Trophoblast cell (in vitro differentiated cells and primary cell): ENCODE measurements around the gene TUBB1.

Source experiments
- DNase-seq, 2 donors: peaks; one replicate each; pipeline ENCODE4 v3.0.0-alpha.2; 2016
- H2AFZ ChIP-seq: 2 replicates; pipeline ENCODE4 v1.6.1; 2013; ENCODE audit warnings: low read length, moderate library complexity, mild to moderate bottlenecking; ENCODE audit not compliant: insufficient read depth, poor library complexity
- H2AK5ac ChIP-seq: 2 replicates; pipeline ENCODE4 v1.6.1; 2013; ENCODE audit warnings: mild to moderate bottlenecking, low read length
- H2BK120ac ChIP-seq: 2 replicates; pipeline ENCODE4 v1.6.1; 2013; ENCODE audit warnings: low read length, mild to moderate bottlenecking, moderate library complexity; ENCODE audit not compliant: insufficient read depth, poor library complexity
- H2BK12ac ChIP-seq: 2 replicates; pipeline ENCODE4 v1.6.1; 2013; ENCODE audit warnings: mild to moderate bottlenecking, low read length, moderate library complexity
- H2BK5ac ChIP-seq: 2 replicates; pipeline ENCODE4 v1.6.1; 2013; ENCODE audit warnings: low read length, low read depth, moderate library complexity, mild to moderate bottlenecking; ENCODE audit not compliant: poor library complexity
- H3K14ac ChIP-seq: 2 replicates; pipeline ENCODE4 v1.6.1; 2013; ENCODE audit warnings: mild to moderate bottlenecking, low read length
- H3K18ac ChIP-seq: 2 replicates; pipeline ENCODE4 v1.6.1; 2013; ENCODE audit warnings: mild to moderate bottlenecking, low read length
- H3K23ac ChIP-seq: 2 replicates; pipeline ENCODE4 v1.6.1; 2013; ENCODE audit warnings: low read length
- H3K27ac ChIP-seq: 2 replicates; pipeline ENCODE4 v1.5.1; 2013; ENCODE audit warnings: low read depth, mild to moderate bottlenecking, inconsistent platforms, low read length, moderate library complexity
- H3K27me3 ChIP-seq: 2 replicates; pipeline ENCODE4 v1.6.1; 2013; ENCODE audit warnings: inconsistent platforms, mild to moderate bottlenecking, low read length, moderate library complexity; ENCODE audit not compliant: insufficient read depth
- H3K36me3 ChIP-seq, 2 experiments: 1 replicate in 1 of 2; 2 replicates in 1 of 2; pipeline ENCODE4 v1.6.1; 2013; ENCODE audit warnings: low read length in 2 of 2, mild to moderate bottlenecking in 2 of 2, moderate library complexity in 1 of 2; ENCODE audit not compliant: insufficient read depth in 2 of 2, control insufficient read depth in 1 of 2
- H3K4ac ChIP-seq: 2 replicates; pipeline ENCODE4 v1.6.1; 2013; ENCODE audit warnings: low read depth, mild to moderate bottlenecking, low read length, moderate library complexity
- H3K4me1 ChIP-seq, 2 experiments: 1 replicate in 1 of 2; 2 replicates in 1 of 2; pipeline ENCODE4 v1.6.1; 2013; ENCODE audit warnings: low read length in 2 of 2, mild to moderate bottlenecking in 2 of 2, moderate library complexity in 1 of 2; ENCODE audit not compliant: insufficient read depth in 2 of 2, control insufficient read depth in 1 of 2
- H3K4me2 ChIP-seq: 2 replicates; pipeline ENCODE4 v1.6.1; 2013; ENCODE audit warnings: inconsistent platforms, mild to moderate bottlenecking, low read length, moderate library complexity
- H3K4me3 ChIP-seq: 2 replicates; pipeline ENCODE4 v1.5.1; 2013; ENCODE audit warnings: mild to moderate bottlenecking, low read depth, low read length, inconsistent platforms
- H3K79me1 ChIP-seq: one replicate; pipeline ENCODE4 v1.6.1; 2013; ENCODE audit warnings: low read length
- H3K79me2 ChIP-seq: 2 replicates; pipeline ENCODE4 v1.6.1; 2013; ENCODE audit warnings: low read length, mild to moderate bottlenecking; ENCODE audit not compliant: control insufficient read depth, insufficient read depth, poor library complexity
- H3K9ac ChIP-seq: 2 replicates; pipeline ENCODE4 v1.6.1; 2013; ENCODE audit warnings: mild to moderate bottlenecking, low read length
- H3K9me3 ChIP-seq: 2 replicates; pipeline ENCODE4 v1.6.1; 2013; ENCODE audit warnings: low read depth, mild to moderate bottlenecking, control low read depth, inconsistent platforms, low read length; ENCODE audit not compliant: insufficient read depth
- H4K12ac ChIP-seq: 2 replicates; pipeline ENCODE4 v1.6.1; 2013; ENCODE audit warnings: low read depth, mild to moderate bottlenecking, low read length, moderate library complexity
- H4K8ac ChIP-seq: 2 replicates; pipeline ENCODE4 v1.6.1; 2013; ENCODE audit warnings: low read depth, mild to moderate bottlenecking, low read length, moderate library complexity
- H4K91ac ChIP-seq: one replicate; pipeline ENCODE4 v1.6.1; 2013; ENCODE audit warnings: low read depth, mild to moderate bottlenecking, low read length, moderate library complexity
- WGBS: extraction: QIAGEN DNeasy Blood & Tissue Kit; methylation state at CpG from one replicate; pipeline ENCODE4 v1.1.7; 2013; ENCODE audit warnings: missing lambda C conversion rate; ENCODE audit not compliant: insufficient read length, insufficient coverage; ENCODE audit errors: extremely low coverage; 5-methylcytosine and 5-hydroxymethylcytosine counted together

TUBB1 gene

GRCh38 chr20:58986286-58986967 lies 32.8 kb upstream of the TUBB1 start:
- H3K9ac ChIP-seq = no peak overlapping the region
- no peak overlapping the region for H2BK5ac ChIP-seq
- H4K91ac ChIP-seq = no peak overlapping the region
- no peak overlapping the region for H3K18ac ChIP-seq
- no peak overlapping the region for H3K4me2 ChIP-seq
- peaks cover 4% of the 10 kb centered on the region for H3K79me1 ChIP-seq
- no peak overlapping the region for H4K12ac ChIP-seq
- no peak overlapping the region for H3K23ac ChIP-seq
- H3K27me3 ChIP-seq = no peaks in the 10 kb centered on the region
- H3K4ac ChIP-seq = no peak overlapping the region
- H2AK5ac ChIP-seq = no peak overlapping the region
- H3K79me2 ChIP-seq = peaks cover 4% of the 10 kb centered on the region
- DNase-seq = no peak
- H3K27ac ChIP-seq = no peak overlapping the region
- H3K14ac ChIP-seq = no peak overlapping the region
- H4K8ac ChIP-seq = no peak overlapping the region
- peaks cover 6 to 13% of the 10 kb centered on the region in 2 experiments for H3K4me1 ChIP-seq
- H2AFZ ChIP-seq = no peak overlapping the region
- WGBS = no CpG with 5 or more reads among the region's 9 CpGs
- H3K4me3 ChIP-seq = no peak overlapping the region
- H3K36me3 ChIP-seq = peaks cover 30 to 34% of the 10 kb centered on the region in 2 experiments
- no peak overlapping the region for H2BK120ac ChIP-seq
- H2BK12ac ChIP-seq = no peak overlapping the region
- no peaks in the 10 kb centered on the region for H3K9me3 ChIP-seq

DNA sequence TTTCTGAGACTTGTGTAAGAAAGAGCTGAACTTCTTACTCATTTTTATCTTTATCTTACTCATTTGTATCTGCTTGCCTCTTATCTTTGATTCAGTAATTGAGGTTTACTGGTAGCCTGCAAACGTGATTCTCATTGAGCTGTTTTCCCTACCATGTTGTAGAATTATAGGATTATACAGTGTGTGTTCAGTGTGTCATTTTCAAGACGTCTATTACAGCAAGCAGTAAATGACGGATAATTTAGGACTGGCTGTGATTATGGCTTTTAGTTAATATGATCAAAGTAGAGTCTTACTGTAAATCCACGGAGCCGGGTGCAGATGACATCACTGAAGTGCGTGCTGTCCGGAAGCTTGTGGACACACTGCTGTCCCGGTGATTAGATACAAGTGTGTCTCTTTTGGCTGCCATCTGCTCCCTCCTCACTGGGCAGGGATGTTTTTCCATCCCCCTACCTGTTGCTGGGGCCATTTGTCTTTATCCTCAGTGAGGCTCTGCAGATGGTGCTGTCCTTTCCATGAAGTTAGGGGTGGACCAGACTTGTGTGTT lies 32.2 kb upstream of the TUBB1 start:
- H2AK5ac ChIP-seq = no peak overlapping the region
- DNase-seq = no peak
- H3K79me2 ChIP-seq = peaks cover 2% of the 10 kb centered on the region
- H2AFZ ChIP-seq = no peak overlapping the region
- no peak overlapping the region for H3K4me3 ChIP-seq
- no peaks in the 10 kb centered on the region for H3K27me3 ChIP-seq
- H4K91ac ChIP-seq = no peak overlapping the region
- no peak overlapping the region for H3K4me2 ChIP-seq
- no peak overlapping the region for H2BK120ac ChIP-seq
- no peak overlapping the region for H4K12ac ChIP-seq
- H3K14ac ChIP-seq = no peak overlapping the region
- H3K4ac ChIP-seq = no peak overlapping the region
- no peak overlapping the region for H3K23ac ChIP-seq
- H3K18ac ChIP-seq = no peak overlapping the region
- no peaks in the 10 kb centered on the region for H3K79me1 ChIP-seq
- no CpG with 5 or more reads among the region's 8 CpGs for WGBS
- H3K36me3 ChIP-seq = peaks cover 32 to 38% of the 10 kb centered on the region in 2 experiments
- H3K27ac ChIP-seq = no peak overlapping the region
- H3K9me3 ChIP-seq = no peaks in the 10 kb centered on the region
- no peak overlapping the region for H3K9ac ChIP-seq
- H2BK5ac ChIP-seq = no peak overlapping the region
- peaks cover 6 to 11% of the 10 kb centered on the region in 2 experiments for H3K4me1 ChIP-seq
- H2BK12ac ChIP-seq = no peak overlapping the region
- no peak overlapping the region for H4K8ac ChIP-seq

DNA sequence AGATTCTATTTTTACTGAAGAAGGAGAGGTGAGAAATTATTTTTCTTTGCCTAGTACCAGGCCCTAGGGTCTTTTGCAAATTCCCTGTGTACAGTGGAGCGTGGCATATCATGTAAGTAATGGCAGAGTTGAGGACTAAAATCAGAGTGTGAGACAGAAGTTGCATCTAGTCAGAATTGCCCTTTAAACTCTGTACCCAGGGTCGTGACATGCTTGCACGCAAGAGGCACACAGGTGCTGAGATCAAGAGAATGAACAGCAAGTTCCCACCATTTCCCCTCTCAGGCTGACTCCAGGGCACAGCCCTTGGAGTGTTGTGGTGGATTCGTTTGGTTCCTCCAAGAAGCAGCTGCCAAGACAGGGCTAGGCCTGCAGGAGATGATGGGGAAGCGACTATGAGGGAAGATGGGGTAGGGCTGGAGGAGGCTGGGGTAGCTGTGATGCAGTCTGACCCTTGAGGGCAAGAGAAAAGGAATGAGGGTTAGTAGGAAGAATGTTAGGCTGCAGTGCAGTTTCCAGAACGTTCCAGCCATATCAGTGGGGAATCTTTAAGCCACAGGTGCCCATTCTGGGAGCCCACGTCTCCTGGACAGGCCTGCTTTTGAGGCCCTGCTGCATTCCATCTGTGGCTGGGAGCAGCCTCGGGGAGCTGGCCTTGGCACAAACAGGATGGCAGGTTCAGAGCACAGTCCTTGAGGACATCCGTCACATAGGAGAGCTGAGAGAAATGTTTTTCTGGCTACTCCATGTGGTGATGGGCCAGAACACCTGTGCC lies 31.3 kb upstream of the TUBB1 start:
- Histone ChIP-seq H2BK120ac (no peak overlapping the region), H4K12ac (no peak overlapping the region), H4K91ac (no peak overlapping the region), H3K27ac (no peak overlapping the region), H2AK5ac (no peak overlapping the region), H4K8ac (no peak overlapping the region), H3K4ac (no peak overlapping the region), H3K23ac (no peak overlapping the region), H3K14ac (no peak overlapping the region), H3K27me3 (no peaks in the 10 kb centered on the region), H3K79me2 (no peaks in the 10 kb centered on the region), H3K79me1 (no peaks in the 10 kb centered on the region), H3K36me3 (peaks cover 37 to 44% of the 10 kb centered on the region in 2 experiments), H2BK12ac (no peak overlapping the region), H2AFZ (no peak overlapping the region), H3K9me3 (no peaks in the 10 kb centered on the region), H3K18ac (no peak overlapping the region), H3K4me2 (no peak overlapping the region), H3K9ac (no peak overlapping the region), H3K4me1 (peaks cover 6 to 11% of the 10 kb centered on the region in 2 experiments), H2BK5ac (no peak overlapping the region), H3K4me3 (no peak overlapping the region)
- no CpG with 5 or more reads among the region's 9 CpGs for WGBS
- DNase-seq = no peak

- H4K12ac ChIP-seq = no peak overlapping the region
- no peaks in the 10 kb centered on the region for H3K79me2 ChIP-seq
- H3K23ac ChIP-seq = no peak overlapping the region
- no peak overlapping the region for H3K4me2 ChIP-seq
- no peak overlapping the region for H3K4ac ChIP-seq
- H3K36me3 ChIP-seq = peaks cover 41 to 49% of the 10 kb centered on the region in 2 experiments
- DNase-seq = no peak
- no peak overlapping the region for H2BK5ac ChIP-seq
- WGBS = no CpG with 5 or more reads among the region's 6 CpGs
- no peak overlapping the region for H2BK12ac ChIP-seq
- no peaks in the 10 kb centered on the region for H3K79me1 ChIP-seq
- H3K27ac ChIP-seq = no peak overlapping the region
- no peak overlapping the region for H2AFZ ChIP-seq
- no peak overlapping the region for H4K8ac ChIP-seq
- no peaks in the 10 kb centered on the region for H3K27me3 ChIP-seq
- H3K4me3 ChIP-seq = no peak overlapping the region
- no peak overlapping the region for H2AK5ac ChIP-seq
- H3K14ac ChIP-seq = no peak overlapping the region
- no peak overlapping the region for H4K91ac ChIP-seq
- no peak overlapping the region for H3K18ac ChIP-seq
- H2BK120ac ChIP-seq = no peak overlapping the region
- H3K9ac ChIP-seq = no peak overlapping the region
- H3K9me3 ChIP-seq = no peaks in the 10 kb centered on the region
- H3K4me1 ChIP-seq = peaks cover 6 to 11% of the 10 kb centered on the region in 2 experiments
These were observed 30.7 kb upstream of the TUBB1 start for GRCh38 chr20:58988565-58988882.
